ENCODE measurements around the gene KDM4E. TPM values are rescaled to one million over a fixed set of nuclear protein-coding genes. Genes with fewer than 3 reads are reported as not detected.
"Not testable (repeated sequence)": the region's sequence is repeated elsewhere in the genome, so short reads cannot be mapped to it uniquely, and the experiment has no call there.

Gene KDM4E
- not detected for polyA plus RNA-seq

DNA sequence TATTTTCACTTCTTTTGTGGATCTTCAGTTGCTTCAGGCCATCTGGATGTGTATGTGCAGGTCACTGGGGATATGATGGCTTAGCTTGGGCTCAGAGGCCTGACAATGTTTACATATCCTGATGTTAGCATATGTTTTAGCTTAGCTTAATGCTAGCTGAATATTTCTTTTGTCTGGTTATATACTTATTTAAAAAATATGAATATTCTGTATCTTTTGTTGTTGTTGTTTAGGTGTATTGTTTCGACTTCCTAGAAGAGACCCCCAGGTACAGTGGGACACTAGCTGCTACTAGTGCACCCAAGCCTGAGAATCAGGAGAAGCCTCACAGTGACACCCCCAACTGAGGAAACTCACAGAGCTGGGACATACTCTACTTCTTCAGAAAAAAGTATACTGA is at the start of gene KDM4E:
KDM4E (plus strand) TSS at position 301 of the 400 bp plus-strand sequence. CDS start 300 bp downstream, outside the sequence.
- 93 to 100% (median 97%) methylated on average over 1 of the region's 1 CpG for WGBS, 3 donors
- H3K27ac ChIP-seq (ENCODE audit: low read depth, low read length): no peak within 1 kb of the TSS

DNA sequence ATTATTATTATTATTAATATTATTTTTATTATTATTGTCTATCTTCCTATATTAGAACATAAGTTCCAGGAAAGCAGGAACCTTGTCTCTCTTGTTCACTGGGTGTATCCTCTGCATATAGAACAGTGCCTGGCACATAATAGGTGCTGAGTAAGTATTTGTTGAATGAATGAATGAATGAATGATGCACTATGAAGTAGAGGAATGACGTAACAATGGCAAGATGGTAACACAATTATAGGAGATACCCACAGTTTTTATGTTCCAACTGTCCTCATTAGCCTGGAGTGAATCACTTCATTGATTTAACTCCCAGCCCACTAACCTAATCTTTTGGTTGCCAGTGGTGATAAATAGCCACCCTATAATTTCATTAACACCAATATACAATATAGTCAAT is 49.5 kb upstream of the KDM4E start:
- 88 to 92% (median 89%) methylated on average over 1 of the region's 1 CpG for WGBS, 3 donors
- no peak overlapping the region for H3K27ac ChIP-seq (ENCODE audit: low read depth, low read length)

DNA sequence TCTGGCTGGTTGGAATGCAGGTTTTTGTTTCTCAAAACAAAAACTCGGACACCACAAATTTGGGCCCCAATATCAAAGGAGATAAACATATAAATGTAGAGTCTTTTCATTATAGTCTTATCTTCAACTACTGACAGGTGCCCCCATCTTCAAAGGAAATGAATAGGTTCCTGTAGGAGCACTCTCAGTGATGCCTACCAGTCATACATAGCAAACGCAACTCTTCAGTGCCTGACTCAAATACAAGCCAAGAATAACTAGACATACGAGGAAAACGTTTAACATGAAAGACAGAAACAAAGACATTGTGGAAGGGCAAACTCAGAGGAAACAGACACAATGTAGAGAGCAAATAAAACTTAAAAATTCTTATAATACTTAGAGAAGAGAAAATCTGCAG is 37.7 kb upstream of the KDM4E start:
- H3K27ac ChIP-seq (ENCODE audit: low read depth, low read length): no peak overlapping the region
- 73 to 80% (median 79%) methylated on average over 4 of the region's 4 CpGs for WGBS, 3 donors

GRCh38 chr11:94988748-94989147 is 36.3 kb upstream of the KDM4E start:
- WGBS, 3 donors: 70 to 90% (median 85%) methylated on average over 1 of the region's 1 CpG
- no peak overlapping the region for H3K27ac ChIP-seq (ENCODE audit: low read depth, low read length)

- no peak overlapping the region for H3K27ac ChIP-seq (ENCODE audit: low read depth, low read length)
- 93 to 100% (median 99%) methylated on average over 2 of the region's 2 CpGs for WGBS, 3 donors
Observed at GRCh38 chr11:94993400-94993943, 31.6 kb upstream of the KDM4E start.

DNA sequence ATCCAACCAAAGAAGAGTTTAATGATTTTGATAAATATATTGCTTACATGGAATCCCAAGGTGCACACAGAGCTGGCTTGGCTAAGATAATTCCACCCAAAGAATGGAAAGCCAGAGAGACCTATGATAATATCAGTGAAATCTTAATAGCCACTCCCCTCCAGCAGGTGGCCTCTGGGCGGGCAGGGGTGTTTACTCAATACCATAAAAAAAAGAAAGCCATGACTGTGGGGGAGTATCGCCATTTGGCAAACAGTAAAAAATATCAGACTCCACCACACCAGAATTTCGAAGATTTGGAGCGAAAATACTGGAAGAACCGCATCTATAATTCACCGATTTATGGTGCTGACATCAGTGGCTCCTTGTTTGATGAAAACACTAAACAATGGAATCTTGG is 27.6 kb upstream of the KDM4E start:
- no peak overlapping the region for H3K27ac ChIP-seq (ENCODE audit: low read depth, low read length)
- 85 to 94% (median 90%) methylated on average over 6 of the region's 6 CpGs for WGBS, 3 donors

- no peak overlapping the region for H3K27ac ChIP-seq (ENCODE audit: low read depth, low read length)
- WGBS, 3 donors: 90 to 97% (median 95%) methylated on average over 13 of the region's 13 CpGs
Observed at GRCh38 chr11:94998285-94998684, 26.8 kb upstream of the KDM4E start.

- no peak overlapping the region for H3K27ac ChIP-seq (ENCODE audit: low read depth, low read length)
Observed at GRCh38 chr11:95003716-95004115, 21.3 kb upstream of the KDM4E start.

- no peak overlapping the region for H3K27ac ChIP-seq (ENCODE audit: low read depth, low read length)
- WGBS, 3 donors: 88 to 96% (median 91%) methylated on average over 1 of the region's 1 CpG
Observed at GRCh38 chr11:95005642-95006041, 19.4 kb upstream of the KDM4E start.

DNA sequence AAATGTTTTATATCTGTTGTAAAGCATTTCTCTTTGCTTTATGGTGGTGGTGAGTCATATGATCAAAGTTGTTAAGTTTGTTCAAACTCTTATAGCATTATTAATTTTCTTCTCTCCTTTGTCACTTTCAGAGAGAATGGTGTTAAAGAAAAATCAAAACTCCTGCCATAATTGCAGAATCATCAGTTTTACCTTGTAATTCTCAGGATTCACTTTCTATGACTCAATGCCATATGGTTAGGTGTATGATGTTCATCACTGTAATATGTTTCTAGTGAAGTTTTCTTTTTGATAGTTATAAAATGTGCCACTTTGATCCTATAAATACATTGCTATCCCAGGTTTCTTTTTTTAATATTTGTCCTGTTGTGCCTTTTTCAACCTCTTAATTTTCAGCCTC is 13.7 kb upstream of the KDM4E start:
- no peak overlapping the region for H3K27ac ChIP-seq (ENCODE audit: low read depth, low read length)

DNA sequence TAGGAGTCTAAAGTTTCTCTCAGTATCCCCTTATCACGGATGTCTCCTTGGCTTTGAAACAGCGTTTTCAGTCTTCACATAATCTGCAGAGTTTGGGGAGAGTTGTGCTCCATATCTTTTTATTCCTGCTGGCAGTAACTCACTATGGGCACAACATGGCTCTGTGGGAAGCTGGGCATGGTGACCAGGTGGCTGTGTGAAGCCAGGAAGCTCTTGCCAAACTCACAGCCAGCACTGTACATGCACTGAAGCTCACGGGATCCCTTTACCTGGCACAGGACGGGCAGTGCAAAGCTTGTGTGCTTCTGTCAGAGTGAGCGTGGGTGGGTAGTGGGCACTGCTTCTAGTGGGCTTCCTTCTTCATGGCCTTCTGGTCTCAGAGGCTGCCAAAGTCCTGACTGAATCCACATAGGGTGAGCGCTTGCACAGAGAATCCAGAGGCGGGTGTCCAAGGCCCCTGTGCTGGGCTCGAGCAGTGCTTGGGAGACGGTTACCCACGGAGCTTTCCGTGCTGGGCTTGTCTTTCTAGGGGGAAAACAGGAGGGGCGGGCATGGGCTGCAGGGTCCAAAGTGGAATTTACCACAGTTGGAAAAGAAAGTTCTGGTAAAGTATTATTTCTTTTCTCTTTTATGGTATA is 10.8 kb upstream of the KDM4E start:
- 69 to 88% (median 87%) methylated on average over 12 of the region's 12 CpGs for WGBS, 3 donors
- no peak overlapping the region for H3K27ac ChIP-seq (ENCODE audit: low read depth, low read length)

- no peak overlapping the region for H3K27ac ChIP-seq (ENCODE audit: low read depth, low read length)
- 53 to 67% (median 66%) methylated on average over 2 of the region's 2 CpGs for WGBS, 3 donors
Observed at GRCh38 chr11:95016139-95016538, 8.9 kb upstream of the KDM4E start.

DNA sequence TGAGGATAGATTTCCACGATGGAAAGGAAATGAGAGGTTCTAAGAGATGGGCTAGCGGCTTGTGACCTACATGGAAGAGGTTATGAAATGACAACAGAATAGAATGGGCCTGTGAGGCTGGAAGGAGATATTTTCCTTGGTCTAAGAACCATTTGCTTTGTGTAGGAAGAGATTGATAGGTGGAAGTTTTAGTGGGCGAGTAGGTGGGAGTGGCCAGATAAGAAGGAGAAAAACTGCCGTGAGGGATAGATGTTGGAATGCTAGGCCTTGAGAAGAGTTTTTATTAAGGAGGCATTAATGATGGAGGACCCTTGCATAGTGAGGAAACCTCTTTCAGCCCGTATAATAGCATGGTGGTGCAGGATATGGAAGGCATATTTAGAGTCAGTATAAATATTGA is 3.6 kb upstream of the KDM4E start:
- H3K27ac ChIP-seq (ENCODE audit: low read depth, low read length): not testable (repeated sequence)
- WGBS, 3 donors: 78 to 84% (median 83%) methylated on average over 5 of the region's 5 CpGs

GRCh38 chr11:95025594-95025993 is 536 bp downstream of the KDM4E start:
- not testable (repeated sequence) for H3K27ac ChIP-seq (ENCODE audit: low read depth, low read length)
- 91 to 95% (median 93%) methylated on average over 6 to 7 of the region's 9 CpGs for WGBS, 3 donors

DNA sequence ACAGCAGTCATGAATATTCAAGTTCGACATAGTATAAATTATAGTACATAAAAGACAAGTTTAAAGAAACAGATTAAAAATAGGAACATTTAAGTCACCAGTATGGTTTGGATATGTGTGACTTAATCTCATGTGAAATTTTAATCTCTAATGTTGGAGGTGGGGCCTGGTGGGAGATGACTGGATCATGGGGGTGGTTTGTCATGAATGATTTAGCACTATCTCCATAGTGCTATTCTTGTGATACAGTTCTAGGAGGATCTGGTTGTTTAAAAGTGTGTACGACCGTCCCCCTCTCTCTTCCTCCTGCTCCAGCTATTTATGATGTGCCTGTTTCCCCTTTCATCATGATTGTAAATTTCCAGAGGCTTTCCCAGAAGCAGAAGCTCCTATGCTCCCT is 3.3 kb downstream of the KDM4E start:
- 79 to 89% (median 88%) methylated on average over 3 of the region's 3 CpGs for WGBS, 3 donors
- H3K27ac ChIP-seq (ENCODE audit: low read depth, low read length): no peak overlapping the region

DNA sequence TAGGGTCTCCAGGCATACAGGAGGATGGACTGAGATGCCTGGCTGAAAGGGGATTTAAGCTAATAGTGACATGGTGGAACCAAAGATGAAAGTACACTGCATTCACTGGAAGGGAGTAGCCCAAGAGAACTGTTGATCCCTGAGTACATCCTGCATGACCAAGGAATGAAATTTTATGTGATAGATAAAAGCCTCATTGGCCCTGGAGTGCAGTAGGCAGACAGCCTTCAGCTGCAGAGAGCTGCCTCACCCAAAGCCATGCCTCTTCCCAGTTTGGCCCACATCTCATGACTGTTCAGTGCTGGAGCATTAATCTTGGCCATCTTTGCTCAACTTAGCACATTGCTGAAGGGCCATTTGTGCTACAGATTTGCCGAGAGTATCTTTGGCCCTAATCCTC is 8.0 kb downstream of the KDM4E start:
- WGBS, 3 donors: 77 to 95% (median 86%) methylated on average over 1 of the region's 1 CpG
- H3K27ac ChIP-seq (ENCODE audit: low read depth, low read length): no peak overlapping the region

- no peak overlapping the region for H3K27ac ChIP-seq (ENCODE audit: low read depth, low read length)
- 84 to 88% (median 86%) methylated on average over 2 of the region's 2 CpGs for WGBS, 3 donors
Observed at GRCh38 chr11:95035316-95035715, 10.3 kb downstream of the KDM4E start.

GRCh38 chr11:95037356-95038035 is 12.4 kb downstream of the KDM4E start:
- not testable (repeated sequence) for H3K27ac ChIP-seq (ENCODE audit: low read depth, low read length)
- WGBS, 3 donors: 17 to 31% (median 22%) methylated on average over 42 to 71 of the region's 71 CpGs

- 100% methylated on average over 1 of the region's 1 CpG for WGBS, 3 donors
- no peak overlapping the region for H3K27ac ChIP-seq (ENCODE audit: low read depth, low read length)
Observed at GRCh38 chr11:95042239-95042638, 17.2 kb downstream of the KDM4E start.

DNA sequence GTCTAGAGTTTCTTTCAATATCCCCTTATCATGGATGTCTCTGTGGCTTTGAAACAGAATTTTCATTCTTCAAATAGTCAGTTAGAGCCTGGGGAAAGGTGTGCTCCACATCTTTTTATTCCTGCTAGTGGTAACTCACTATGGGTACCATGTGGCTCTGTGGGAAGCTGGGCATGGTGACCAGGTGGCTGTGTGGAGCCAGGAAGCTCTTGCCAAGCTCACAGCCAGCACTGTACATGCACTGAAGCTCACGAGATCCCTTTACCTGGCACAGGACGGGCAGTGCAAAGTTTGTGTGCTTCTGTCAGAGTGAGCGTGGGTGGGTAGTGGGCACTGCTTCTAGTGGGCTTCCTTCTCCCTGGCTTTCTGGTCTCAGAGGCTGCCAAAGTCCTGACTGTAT is 17.8 kb downstream of the KDM4E start:
- 31 to 88% (median 82%) methylated on average over 3 of the region's 3 CpGs for WGBS, 3 donors
- H3K27ac ChIP-seq (ENCODE audit: low read depth, low read length): no peak overlapping the region
